Camera-type eye (tissue), 1 donor: ENCODE measurements around the gene FADS1. TPM values are rescaled to one million over a fixed set of nuclear protein-coding genes. Genes with fewer than 3 reads are reported as not detected.

ENCODE experiments used
- total RNA-seq: library from RNA; depleted of rRNA; stranded (reverse); fragments of >200 nt; gene quantifications from one replicate; pipeline ENCODE4 v1.2.3, GENCODE V29; 2014

The FADS1 gene
- 52.4 TPM for total RNA-seq

GRCh38 chr11:61816736-61817455 is at the start of gene FADS1:
TSS of gene FADS1 (minus strand) at chr11:61817003. CDS start at chr11:61816929, 74 bp downstream.

GRCh38 chr11:61827571-61828378 is 11.0 kb upstream of the FADS1 start, which contains the start of gene FADS2:
TSS of gene FADS2 (plus strand) at chr11:61828300. CDS start at chr11:61828391, 91 bp downstream.

GRCh38 chr11:61792310-61793082 is 24.3 kb downstream of the FADS1 start, which contains the start of the genes FEN1 and TMEM258:
TSS of gene FEN1 (plus strand) at chr11:61792911. CDS start at chr11:61795362, 2,451 bp downstream.
TSS of gene TMEM258 (minus strand) at chr11:61792599. CDS start at chr11:61792558, 41 bp downstream.

GRCh38 chr11:61752117-61752924 is 64.5 kb downstream of the FADS1 start, which contains the start of gene MYRF:
TSS of gene MYRF (plus strand) at chr11:61752636. CDS start at chr11:61752745, 109 bp downstream.

Other genes with a start within 250 kb of the FADS1 start
- gene SYT7, start 235.9 kb downstream of the FADS1 start, total RNA-seq, result 27.4 TPM
- gene DAGLA, start 136.6 kb downstream of the FADS1 start, total RNA-seq, result 4.5 TPM
- 20.1 TPM for gene MYRF, start 64.4 kb downstream of the FADS1 start, total RNA-seq
- 28.5 TPM for gene TMEM258, start 24.4 kb downstream of the FADS1 start, total RNA-seq
- gene FEN1, start 24.1 kb downstream of the FADS1 start, total RNA-seq, result 28.0 TPM
- 46.1 TPM for gene FADS2, start 11.3 kb upstream of the FADS1 start, total RNA-seq
- gene FADS3, start 74.5 kb upstream of the FADS1 start, total RNA-seq, result 34.5 TPM
- gene RAB3IL1, start 100.6 kb upstream of the FADS1 start, total RNA-seq, result 23.4 TPM
- gene BEST1, start 133.3 kb upstream of the FADS1 start, total RNA-seq, result 66.5 TPM
- gene FTH1, start 150.6 kb upstream of the FADS1 start, total RNA-seq, result 779 TPM